H1 (cell line): Measurements from ENCODE around the gene COL19A1. TPM values are rescaled to one million over a fixed set of nuclear protein-coding genes. Genes with fewer than 3 reads are reported as not detected.

Experiments used
- CTCF ChIA-PET: fragments of 300-600 bp; sonication (Branson Sonifier 250); formaldehyde crosslinking; loops from one replicate; lab custom pipeline; 2021; ENCODE audit not compliant: partially characterized antibody; lab: Charles Lee
- POLR2A ChIA-PET: fragments of 300-600 bp; sonication (Branson Sonifier 250); formaldehyde crosslinking; loops from one replicate; lab custom pipeline; 2021; ENCODE audit warnings: inconsistent platforms; ENCODE audit not compliant: partially characterized antibody; lab: Charles Lee
- DNase-seq, 2 experiments: peaks; one replicate each; pipeline versions ENCODE4 v3.0.0 to v3.0.0-alpha.2; 2010 to 2022; ENCODE audit warnings: low spot score in 2 of 2, low read depth in 1 of 2, mixed read lengths in 1 of 2
- FAIRE-seq: peaks from 2 replicates; lab custom pipeline; 2011; peaks lifted over from hg19 to GRCh38; lab: Jason Lieb, UNC
- H2AFZ ChIP-seq: 2 replicates; pipeline ENCODE4 v1.8.1; 2012; ENCODE audit warnings: low read length, inconsistent platforms
- H2AK5ac ChIP-seq: 2 replicates; pipeline ENCODE4 v1.6.1; 2013; ENCODE audit warnings: low read depth, low read length
- H2BK120ac ChIP-seq: replicated peaks from 2 replicates; pipeline ENCODE3; 2013; ENCODE audit warnings: low read depth, low read length, inconsistent platforms
- H2BK12ac ChIP-seq: 2 replicates; pipeline ENCODE4 v1.6.1; 2013; ENCODE audit warnings: low read depth, low read length
- H2BK15ac ChIP-seq: 2 replicates; pipeline ENCODE4 v1.6.1; 2013; ENCODE audit warnings: low read length
- H2BK20ac ChIP-seq: 2 replicates; pipeline ENCODE4 v1.6.1; 2013; ENCODE audit warnings: low read length
- H2BK5ac ChIP-seq: 2 replicates; pipeline ENCODE4 v1.6.1; 2013; ENCODE audit warnings: low read depth, low read length
- H3K14ac ChIP-seq: 2 replicates; pipeline ENCODE4 v1.6.1; 2013; ENCODE audit warnings: inconsistent platforms; ENCODE audit not compliant: insufficient read length
- H3K18ac ChIP-seq: 2 replicates; pipeline ENCODE4 v1.6.1; 2013; ENCODE audit warnings: low read length; ENCODE audit errors: extremely low read depth
- H3K23ac ChIP-seq: 2 replicates; pipeline ENCODE4 v1.6.1; 2013; ENCODE audit warnings: inconsistent platforms; ENCODE audit not compliant: insufficient read length
- H3K23me2 ChIP-seq: 2 replicates; pipeline ENCODE4 v1.6.1; 2013; ENCODE audit warnings: low read depth, low read length
- H3K27ac ChIP-seq: 2 replicates; pipeline ENCODE4 v1.6.1; 2011; ENCODE audit warnings: low read depth, low read length, inconsistent platforms
- H3K27me3 ChIP-seq, 4 experiments: replicated peaks in 1 of 4; 1 replicate in 1 of 4; 2 replicates in 3 of 4; pipeline versions ENCODE4 v1.6.1 to v1.8.1; 2011 to 2013; ENCODE audit warnings: low read length in 3 of 4, mild to moderate bottlenecking in 3 of 4, inconsistent platforms in 2 of 4, mixed read lengths in 2 of 4, moderate library complexity in 1 of 4; ENCODE audit not compliant: control insufficient read depth in 3 of 4, insufficient read depth in 3 of 4; ENCODE audit errors: extremely low read depth in 1 of 4
- H3K36me3 ChIP-seq, 4 experiments: 2 replicates each; pipeline versions ENCODE4 v1.6.1 to v1.8.1; 2011 to 2013; ENCODE audit warnings: mild to moderate bottlenecking in 4 of 4, low read length in 3 of 4, moderate library complexity in 2 of 4, control low read depth in 1 of 4, inconsistent platforms in 1 of 4; ENCODE audit not compliant: insufficient read depth in 4 of 4, control insufficient read depth in 2 of 4
- H3K4ac ChIP-seq: replicated peaks from 2 replicates; pipeline ENCODE3; 2013; ENCODE audit warnings: low read length, low read depth, mixed read lengths, inconsistent platforms; ENCODE audit not compliant: insufficient read length
- H3K4me1 ChIP-seq, 4 experiments: replicated peaks in 1 of 4; 1 replicate in 1 of 4; 2 replicates in 3 of 4; pipeline versions ENCODE4 v1.6.1 to v1.8.1; 2011 to 2013; ENCODE audit warnings: low read length in 3 of 4, inconsistent platforms in 2 of 4, mixed read lengths in 1 of 4; ENCODE audit not compliant: insufficient read depth in 4 of 4, control insufficient read depth in 3 of 4
- H3K4me2 ChIP-seq, 2 experiments: 2 replicates each; pipeline versions ENCODE4 v1.6.1 to v1.8.1; 2011 to 2013; ENCODE audit warnings: low read depth in 2 of 2, low read length in 2 of 2, control low read depth in 1 of 2, inconsistent platforms in 1 of 2, mild to moderate bottlenecking in 1 of 2; ENCODE audit not compliant: insufficient read depth in 1 of 2
- H3K4me3 ChIP-seq, 4 experiments: fragments of 200-600, 300-600 bp in 1 of 4; sonication (generic), shearing (Covaris generic), sonication (Bioruptor Twin) in 1 of 4; 2 replicates each; pipeline versions ENCODE4 v1.5.1 to v1.8.1; 2011 to 2016; ENCODE audit warnings: low read length in 4 of 4, low read depth in 3 of 4, control low read depth in 2 of 4, inconsistent platforms in 2 of 4, mild to moderate bottlenecking in 2 of 4, mixed read lengths in 1 of 4, moderate library complexity in 1 of 4; ENCODE audit not compliant: insufficient read depth in 2 of 4; ENCODE audit errors: extremely low read depth in 1 of 4
- H3K56ac ChIP-seq: replicated peaks from 2 replicates; pipeline ENCODE3; 2013; ENCODE audit warnings: low read depth, mild to moderate bottlenecking, mixed read lengths, low read length, inconsistent platforms; ENCODE audit not compliant: insufficient read length
- H3K79me1 ChIP-seq: 2 replicates; pipeline ENCODE4 v1.6.1; 2013; ENCODE audit warnings: low read depth, low read length, control low read depth
- H3K79me2 ChIP-seq, 2 experiments: 2 replicates each; pipeline versions ENCODE4 v1.6.1 to v1.8.1; 2012 to 2013; ENCODE audit warnings: low read length in 2 of 2, mild to moderate bottlenecking in 2 of 2, inconsistent platforms in 1 of 2; ENCODE audit not compliant: insufficient read depth in 2 of 2, control insufficient read depth in 1 of 2
- H3K9ac ChIP-seq, 4 experiments: replicated peaks in 1 of 4; 1 replicate in 1 of 4; 2 replicates in 3 of 4; pipeline versions ENCODE4 v1.6.1 to v1.8.1; 2011 to 2013; ENCODE audit warnings: low read depth in 3 of 4, low read length in 3 of 4, control low read depth in 2 of 4, mild to moderate bottlenecking in 2 of 4, moderate library complexity in 2 of 4, inconsistent platforms in 1 of 4; ENCODE audit errors: extremely low read depth in 1 of 4
- H3K9me3 ChIP-seq, 2 experiments: 2 replicates each; pipeline versions ENCODE4 v1.6.1 to v1.8.1; 2012 to 2013; ENCODE audit warnings: mild to moderate bottlenecking in 2 of 2, moderate library complexity in 2 of 2, control low read depth in 1 of 2, inconsistent platforms in 1 of 2, low read depth in 1 of 2, low read length in 1 of 2, mixed read lengths in 1 of 2; ENCODE audit not compliant: insufficient read depth in 2 of 2
- H4K20me1 ChIP-seq, 2 experiments: replicated peaks in 1 of 2; 2 replicates each; pipeline versions ENCODE3 to v1.8.1; 2011 to 2013; ENCODE audit warnings: inconsistent platforms in 2 of 2, low read length in 2 of 2, mild to moderate bottlenecking in 1 of 2; ENCODE audit not compliant: insufficient read depth in 2 of 2, control insufficient read depth in 1 of 2
- H4K5ac ChIP-seq: 2 replicates; pipeline ENCODE4 v1.6.1; 2013; ENCODE audit warnings: low read length, low read depth, mixed read lengths, inconsistent platforms; ENCODE audit not compliant: insufficient read length
- H4K8ac ChIP-seq: 2 replicates; pipeline ENCODE4 v1.8.0; 2013; ENCODE audit warnings: mild to moderate bottlenecking, moderate library complexity, low read length, inconsistent platforms; ENCODE audit not compliant: insufficient read depth; ENCODE audit errors: extremely low read depth
- H4K91ac ChIP-seq: replicated peaks from 2 replicates; pipeline ENCODE3; 2013; ENCODE audit warnings: low read length, mixed read lengths, inconsistent platforms; ENCODE audit not compliant: insufficient read length
- BACH1 ChIP-seq: IDR thresholded peaks from 2 replicates; pipeline ENCODE4 v1.6.1; 2012; ENCODE audit warnings: low read length, improper control_type of control experiment
- CBX8 ChIP-seq: fragments of 300-800, 300-1000 bp; sonication (generic); IDR thresholded peaks from 2 replicates; pipeline ENCODE4 v1.7.1; 2016; ENCODE audit warnings: low read depth, low read length, borderline replicate concordance
- EZH2 ChIP-seq: fragments of 200-600 bp; sonication (generic); IDR thresholded peaks from 2 replicates; pipeline ENCODE4 v1.7.1; 2012; ENCODE audit warnings: low read depth, mild to moderate bottlenecking, moderate library complexity, low read length, inconsistent platforms; ENCODE audit not compliant: severe bottlenecking
- JUND ChIP-seq: IDR thresholded peaks from 2 replicates; pipeline ENCODE4 v1.6.1; 2011; ENCODE audit warnings: mild to moderate bottlenecking, improper control_type of control experiment, low read length
- NANOG ChIP-seq: IDR thresholded peaks from 2 replicates; pipeline ENCODE4 v1.6.1; 2011; ENCODE audit warnings: low read length, low read depth, mild to moderate bottlenecking, inconsistent platforms; ENCODE audit not compliant: insufficient read depth, poor library complexity, severe bottlenecking
- POLR2AphosphoS5 ChIP-seq: IDR thresholded peaks from 2 replicates; pipeline ENCODE4 v1.6.1; 2011; ENCODE audit warnings: low read depth, low read length
- POU5F1 ChIP-seq: IDR thresholded peaks from 2 replicates; pipeline ENCODE4 v1.6.1; 2011; ENCODE audit warnings: low read depth, mild to moderate bottlenecking, low read length, moderate library complexity
- SIN3A ChIP-seq, 2 experiments: IDR thresholded peaks in 1 of 2; conservative IDR thresholded peaks in 1 of 2; 2 replicates each; pipeline ENCODE4 v1.6.1; 2011 to 2012; ENCODE audit warnings: low read length in 2 of 2, improper control_type of control experiment in 1 of 2, low read depth in 1 of 2, mild to moderate bottlenecking in 1 of 2
- ZNF274 ChIP-seq: IDR thresholded peaks from 2 replicates; pipeline ENCODE4 v1.7.0; 2012; ENCODE audit warnings: low read length, borderline replicate concordance; ENCODE audit errors: extremely low read depth
- WGBS, 2 experiments: shearing (Covaris generic) in 1 of 2; methylation state at CpG; one replicate each; pipeline versions ENCODE4 v1.1.6 to v1.1.7; 2013 to 2015; ENCODE audit warnings: low lambda C conversion rate in 2 of 2, mixed read lengths in 2 of 2, inconsistent platforms in 1 of 2, low coverage in 1 of 2, missing lambda C conversion rate in 1 of 2; ENCODE audit not compliant: insufficient replicate concordance in 2 of 2, insufficient coverage in 1 of 2, insufficient read length in 1 of 2; ENCODE audit errors: extremely low coverage in 1 of 2, missing lambda C conversion rate in 1 of 2; 5-methylcytosine and 5-hydroxymethylcytosine counted together
- polyA plus RNA-seq, 7 experiments: library from polyadenylated mRNA; depleted of rRNA in 3 of 7; stranded (reverse) in 5 of 7; unstranded in 2 of 7; fragments of >200 nt in 5 of 7; fragments of 200-250 nt in 2 of 7; gene quantifications; 1 replicate in 5 of 7; 2 replicates in 1 of 7; 4 replicates in 1 of 7; pipeline versions ENCODE4 v1.2.1 to v1.2.3, GENCODE V29; 2011 to 2013; ENCODE audit warnings: missing spikeins in 2 of 7, mixed read lengths in 2 of 7
- total RNA-seq: library from RNA; stranded (reverse); fragmentation: NEBNext Ultra II Directional; extraction: Animal tissue kit (Norgen Biotek cat#: 25700); gene quantifications from 2 replicates; pipeline ENCODE4 v1.2.1, GENCODE V29; 2021

Gene COL19A1
- total and polyA plus RNA-seq, 2 of the 8 experiments (the other 6 are each of a cell fraction or from before 2014, with no cell fraction given), result not detected

DNA sequence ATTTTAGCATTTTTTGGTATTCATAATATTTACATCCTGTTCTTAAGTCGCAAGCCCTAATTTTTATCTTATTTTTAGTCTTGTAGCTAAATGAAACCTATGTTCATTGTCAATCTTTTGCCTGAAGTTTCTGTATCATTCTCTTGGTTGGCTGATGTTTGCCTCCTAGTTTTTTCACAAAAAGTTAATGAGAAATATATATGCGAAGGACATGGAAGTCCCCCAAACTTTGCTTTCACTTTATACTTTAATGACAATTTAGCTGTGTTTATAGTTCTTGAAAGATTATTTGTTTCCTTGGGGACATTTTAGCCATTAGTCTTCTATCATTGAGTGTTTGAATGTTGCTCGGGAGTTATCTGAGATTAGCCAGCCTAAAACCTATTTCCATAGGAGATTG, 118.2 kb downstream of the COL19A1 start:
- Histone ChIP-seq H3K4me2 (no peak overlapping the region), H3K4ac (no peak overlapping the region), H2BK5ac (no peak overlapping the region), H3K79me1 (no peaks in the 10 kb centered on the region), H2BK20ac (no peak overlapping the region), H2BK12ac (no peak overlapping the region), H3K9ac (no peak overlapping the region), H3K14ac (no peak overlapping the region), H3K27ac (no peak overlapping the region), H3K18ac (no peak overlapping the region), H2AFZ (no peak overlapping the region), H3K4me3 (no peak overlapping the region), H2BK120ac (no peak overlapping the region), H4K20me1 (no peaks in the 10 kb centered on the region), H4K8ac (no peak overlapping the region), H2BK15ac (no peak overlapping the region), H3K23me2 (no peaks in the 10 kb centered on the region), H3K9me3 (no peaks in the 10 kb centered on the region), H3K23ac (no peak overlapping the region), H3K79me2 (no peaks in the 10 kb centered on the region), H3K36me3 (no peaks in the 10 kb centered on the region), H2AK5ac (no peak overlapping the region), H3K56ac (no peak overlapping the region), H3K27me3 (no peaks in the 10 kb centered on the region), H4K91ac (no peak overlapping the region), H4K5ac (no peak overlapping the region), H3K4me1 (no peaks in the 10 kb centered on the region)
- POLR2A ChIA-PET, result no interaction called here
- FAIRE-seq, result no peak
- no peak for DNase-seq
- CTCF ChIA-PET, result no interaction called here
- 87% methylated on average over 3 of the region's 3 CpGs; no CpG with 5 or more reads in 1 of the 2 experiments for WGBS, 2 experiments
- TF ChIP-seq JUND (no peak), NANOG (no peak), BACH1 (no peak), POLR2AphosphoS5 (no peak), ZNF274 (no peak), EZH2 (no peak), SIN3A (conservative IDR thresholded peaks at IDR 0.05 in 1 of 2, IDR thresholded peaks at IDR 0.05 in 1 of 2; ENCODE audit: low read depth in 1 of 2, low read length in 2 of 2) (no peak), POU5F1 (no peak), CBX8 (no peak)
- TF ChIP-seq, all 59 proteins: peak for 0
